ENCODE results near the gene CLEC4E.
"Not testable (repeated sequence)": the region's sequence is repeated elsewhere in the genome, so short reads cannot be mapped to it uniquely, and the experiment has no call there.

Gene CLEC4E

DNA sequence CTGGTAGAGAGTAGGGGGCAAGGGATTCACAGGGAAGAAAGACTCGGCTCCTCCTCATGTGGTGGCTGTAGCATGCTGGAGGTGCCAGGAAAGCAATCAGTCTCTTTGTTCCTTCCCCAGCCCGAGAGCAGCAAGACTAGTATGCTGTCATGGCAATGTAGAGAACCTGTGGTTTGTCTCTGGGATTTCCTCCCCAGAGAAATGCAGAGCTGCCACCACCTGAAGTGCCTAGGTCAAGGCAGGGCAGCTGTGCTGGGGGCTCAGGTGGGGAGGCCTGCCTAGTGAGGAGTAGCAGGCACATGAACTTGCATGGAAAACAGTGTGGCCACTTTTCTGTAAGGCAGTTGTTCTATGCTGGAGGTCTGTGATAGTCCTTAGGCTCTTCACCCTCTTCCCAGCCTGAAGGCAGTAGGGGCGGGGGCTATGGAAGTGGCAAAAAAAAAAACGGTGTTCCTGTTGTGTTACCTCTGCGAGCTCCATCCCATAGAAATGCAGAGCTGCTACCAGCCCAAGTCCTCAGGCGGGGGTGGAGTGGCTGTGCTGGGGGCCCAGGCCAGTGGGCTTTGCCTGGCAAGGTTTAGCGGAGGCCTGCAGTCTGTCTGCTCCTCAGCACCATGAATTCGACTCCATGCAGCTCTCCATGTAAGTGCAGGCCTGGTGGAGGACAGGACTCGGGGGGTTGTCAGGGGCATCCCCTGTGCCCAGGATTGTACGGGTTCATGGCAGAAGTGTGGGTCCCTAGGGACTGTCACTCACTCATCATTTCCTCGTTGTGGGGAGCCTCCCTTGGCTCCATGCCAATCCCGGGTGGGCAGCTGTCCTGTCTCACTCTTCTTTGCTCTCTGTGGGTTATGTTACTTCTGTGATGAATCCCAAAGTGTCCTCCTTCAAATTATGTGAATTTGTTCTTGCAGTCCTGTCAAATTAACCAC lies 31.5 kb downstream of the CLEC4E start:
- Histone ChIP-seq H3K9ac (ENCODE audit: low read length in 5 of 5) (no peak overlapping the region), H3K4me3 (ENCODE audit: low read depth in 1 of 5, low read length in 5 of 5) (no peak overlapping the region)

GRCh38 chr12:8508223-8508622 lies 32.5 kb downstream of the CLEC4E start:
- H3K27ac ChIP-seq (ENCODE audit: low read depth, low read length): no peak overlapping the region
- no peaks in the 10 kb centered on the region for H3K9me3 ChIP-seq (ENCODE audit: control insufficient read depth in 5 of 5, low read length in 5 of 5)
- H3K9ac ChIP-seq (ENCODE audit: low read length in 5 of 5): no peak overlapping the region
- H3K27me3 ChIP-seq (ENCODE audit: control insufficient read depth in 5 of 5, insufficient read depth in 4 of 5, low read length in 5 of 5): peaks cover 0 to 4% (median 0%) of the 10 kb centered on the region in 5 donors
- H3K4me3 ChIP-seq (ENCODE audit: low read depth in 1 of 5, low read length in 5 of 5): no peak overlapping the region
- no peaks in the 10 kb centered on the region for H3K4me1 ChIP-seq (ENCODE audit: control insufficient read depth in 5 of 5, insufficient read depth in 5 of 5, low read length in 5 of 5)
- no peaks in the 10 kb centered on the region for H3K36me3 ChIP-seq (ENCODE audit: control insufficient read depth in 5 of 5, insufficient read depth in 5 of 5, low read length in 5 of 5)

More for the DNA sequence above, 31.5 kb downstream of the CLEC4E start:
- peaks cover 0 to 4% (median 0%) of the 10 kb centered on the region in 5 donors for H3K27me3 ChIP-seq (ENCODE audit: control insufficient read depth in 5 of 5, insufficient read depth in 4 of 5, low read length in 5 of 5)
- no peaks in the 10 kb centered on the region for H3K9me3 ChIP-seq (ENCODE audit: control insufficient read depth in 5 of 5, low read length in 5 of 5)
- no peaks in the 10 kb centered on the region for H3K36me3 ChIP-seq (ENCODE audit: control insufficient read depth in 5 of 5, insufficient read depth in 5 of 5, low read length in 5 of 5)
- H3K27ac ChIP-seq (ENCODE audit: low read depth, low read length): no peak overlapping the region
- H3K4me1 ChIP-seq (ENCODE audit: control insufficient read depth in 5 of 5, insufficient read depth in 5 of 5, low read length in 5 of 5): no peaks in the 10 kb centered on the region

- Histone ChIP-seq H3K27ac (ENCODE audit: low read depth, low read length) (no peak overlapping the region), H3K27me3 (ENCODE audit: control insufficient read depth in 5 of 5, insufficient read depth in 4 of 5, low read length in 5 of 5) (peaks cover 0 to 4% (median 0%) of the 10 kb centered on the region in 5 donors), H3K9ac (ENCODE audit: low read length in 5 of 5) (no peak overlapping the region), H3K9me3 (ENCODE audit: control insufficient read depth in 5 of 5, low read length in 5 of 5) (no peaks in the 10 kb centered on the region), H3K36me3 (ENCODE audit: control insufficient read depth in 5 of 5, insufficient read depth in 5 of 5, low read length in 5 of 5) (no peaks in the 10 kb centered on the region), H3K4me1 (ENCODE audit: control insufficient read depth in 5 of 5, insufficient read depth in 5 of 5, low read length in 5 of 5) (no peaks in the 10 kb centered on the region), H3K4me3 (ENCODE audit: low read depth in 1 of 5, low read length in 5 of 5) (no peak overlapping the region)
Observed at GRCh38 chr12:8507596-8507995, 33.1 kb downstream of the CLEC4E start.

- H3K27me3 ChIP-seq (ENCODE audit: control insufficient read depth in 5 of 5, insufficient read depth in 4 of 5, low read length in 5 of 5): peaks cover 0 to 2% (median 0%) of the 10 kb centered on the region in 5 donors
- no peaks in the 10 kb centered on the region for H3K9me3 ChIP-seq (ENCODE audit: control insufficient read depth in 5 of 5, low read length in 5 of 5)
- no peak overlapping the region for H3K27ac ChIP-seq (ENCODE audit: low read depth, low read length)
- no peaks in the 10 kb centered on the region for H3K4me1 ChIP-seq (ENCODE audit: control insufficient read depth in 5 of 5, insufficient read depth in 5 of 5, low read length in 5 of 5)
- no peak overlapping the region for H3K9ac ChIP-seq (ENCODE audit: low read length in 5 of 5)
- H3K36me3 ChIP-seq (ENCODE audit: control insufficient read depth in 5 of 5, insufficient read depth in 5 of 5, low read length in 5 of 5): no peaks in the 10 kb centered on the region
- no peak overlapping the region for H3K4me3 ChIP-seq (ENCODE audit: low read depth in 1 of 5, low read length in 5 of 5)
Observed at GRCh38 chr12:8504351-8504750, 36.4 kb downstream of the CLEC4E start.

GRCh38 chr12:8501720-8502119 lies 39.0 kb downstream of the CLEC4E start:
- H3K27ac ChIP-seq (ENCODE audit: low read depth, low read length): no peak overlapping the region
- no peak overlapping the region for H3K4me3 ChIP-seq (ENCODE audit: low read depth in 1 of 5, low read length in 5 of 5)

GRCh38 chr12:8499616-8500015 lies 41.1 kb downstream of the CLEC4E start:
- Histone ChIP-seq H3K27me3 (ENCODE audit: control insufficient read depth in 5 of 5, insufficient read depth in 4 of 5, low read length in 5 of 5) (no peaks in the 10 kb centered on the region), H3K36me3 (ENCODE audit: control insufficient read depth in 5 of 5, insufficient read depth in 5 of 5, low read length in 5 of 5) (no peaks in the 10 kb centered on the region), H3K4me3 (ENCODE audit: low read depth in 1 of 5, low read length in 5 of 5) (no peak overlapping the region), H3K9me3 (ENCODE audit: control insufficient read depth in 5 of 5, low read length in 5 of 5) (no peaks in the 10 kb centered on the region), H3K9ac (ENCODE audit: low read length in 5 of 5) (no peak overlapping the region), H3K27ac (ENCODE audit: low read depth, low read length) (no peak overlapping the region), H3K4me1 (ENCODE audit: control insufficient read depth in 5 of 5, insufficient read depth in 5 of 5, low read length in 5 of 5) (no peaks in the 10 kb centered on the region)

More at GRCh38 chr12:8501720-8502119, 39.0 kb downstream of the CLEC4E start:
- H3K27me3 ChIP-seq (ENCODE audit: control insufficient read depth in 5 of 5, insufficient read depth in 4 of 5, low read length in 5 of 5): no peaks in the 10 kb centered on the region
- no peaks in the 10 kb centered on the region for H3K4me1 ChIP-seq (ENCODE audit: control insufficient read depth in 5 of 5, insufficient read depth in 5 of 5, low read length in 5 of 5)
- H3K9me3 ChIP-seq (ENCODE audit: control insufficient read depth in 5 of 5, low read length in 5 of 5): no peaks in the 10 kb centered on the region
- H3K9ac ChIP-seq (ENCODE audit: low read length in 5 of 5): no peak overlapping the region
- no peaks in the 10 kb centered on the region for H3K36me3 ChIP-seq (ENCODE audit: control insufficient read depth in 5 of 5, insufficient read depth in 5 of 5, low read length in 5 of 5)

DNA sequence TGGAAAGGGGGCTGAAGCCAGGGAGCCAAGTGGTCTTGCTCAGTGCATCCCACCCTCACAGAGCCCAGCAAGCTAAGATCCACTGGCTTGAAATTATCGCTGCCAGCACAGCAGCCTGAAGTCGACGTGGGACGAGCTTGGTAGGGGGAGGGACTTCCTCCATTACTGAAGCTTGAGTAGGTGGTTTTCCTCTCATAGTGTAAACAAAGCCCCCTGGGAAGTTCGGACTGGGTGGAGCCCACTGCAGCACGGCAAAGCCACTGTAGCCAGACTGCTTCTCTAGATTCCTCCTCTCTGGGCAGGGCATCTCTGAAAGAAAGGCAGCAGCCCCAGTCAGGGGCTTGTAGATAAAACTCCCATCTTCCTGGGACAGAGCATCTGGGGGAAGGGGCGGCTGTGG lies 44.6 kb downstream of the CLEC4E start:
- not testable (repeated sequence) for H3K9ac ChIP-seq (ENCODE audit: low read length in 5 of 5); H3K27me3 ChIP-seq (ENCODE audit: control insufficient read depth in 5 of 5, insufficient read depth in 4 of 5, low read length in 5 of 5); H3K9me3 ChIP-seq (ENCODE audit: control insufficient read depth in 5 of 5, low read length in 5 of 5); H3K27ac ChIP-seq (ENCODE audit: low read depth, low read length); H3K36me3 ChIP-seq (ENCODE audit: control insufficient read depth in 5 of 5, insufficient read depth in 5 of 5, low read length in 5 of 5); H3K4me1 ChIP-seq (ENCODE audit: control insufficient read depth in 5 of 5, insufficient read depth in 5 of 5, low read length in 5 of 5); H3K4me3 ChIP-seq (ENCODE audit: low read depth in 1 of 5, low read length in 5 of 5)

GRCh38 chr12:8495671-8496070 lies 45.0 kb downstream of the CLEC4E start:
- not testable (repeated sequence) for H3K4me1 ChIP-seq (ENCODE audit: control insufficient read depth in 5 of 5, insufficient read depth in 5 of 5, low read length in 5 of 5); H3K4me3 ChIP-seq (ENCODE audit: low read depth in 1 of 5, low read length in 5 of 5); H3K9me3 ChIP-seq (ENCODE audit: control insufficient read depth in 5 of 5, low read length in 5 of 5); H3K27ac ChIP-seq (ENCODE audit: low read depth, low read length); H3K9ac ChIP-seq (ENCODE audit: low read length in 5 of 5); H3K36me3 ChIP-seq (ENCODE audit: control insufficient read depth in 5 of 5, insufficient read depth in 5 of 5, low read length in 5 of 5); H3K27me3 ChIP-seq (ENCODE audit: control insufficient read depth in 5 of 5, insufficient read depth in 4 of 5, low read length in 5 of 5)

- Histone ChIP-seq H3K9me3 (ENCODE audit: control insufficient read depth in 5 of 5, low read length in 5 of 5) (peaks cover 0 to 3% (median 0%) of the 10 kb centered on the region in 5 donors), H3K9ac (ENCODE audit: low read length in 5 of 5) (no peak overlapping the region), H3K4me3 (ENCODE audit: low read depth in 1 of 5, low read length in 5 of 5) (no peak overlapping the region), H3K4me1 (ENCODE audit: control insufficient read depth in 5 of 5, insufficient read depth in 5 of 5, low read length in 5 of 5) (peaks cover 0 to 5% (median 0%) of the 10 kb centered on the region in 5 donors), H3K27me3 (ENCODE audit: control insufficient read depth in 5 of 5, insufficient read depth in 4 of 5, low read length in 5 of 5) (no peaks in the 10 kb centered on the region), H3K27ac (ENCODE audit: low read depth, low read length) (no peak overlapping the region), H3K36me3 (ENCODE audit: control insufficient read depth in 5 of 5, insufficient read depth in 5 of 5, low read length in 5 of 5) (no peaks in the 10 kb centered on the region)
Observed at GRCh38 chr12:8493084-8493483, 47.6 kb downstream of the CLEC4E start.

GRCh38 chr12:8491646-8492530 lies 48.8 kb downstream of the CLEC4E start:
- no peaks in the 10 kb centered on the region for H3K27me3 ChIP-seq (ENCODE audit: control insufficient read depth in 5 of 5, insufficient read depth in 4 of 5, low read length in 5 of 5)

More at GRCh38 chr12:8491646-8492530, 48.8 kb downstream of the CLEC4E start:
- Histone ChIP-seq H3K9ac (ENCODE audit: low read length in 5 of 5) (no peak overlapping the region), H3K27ac (ENCODE audit: low read depth, low read length) (no peak overlapping the region), H3K9me3 (ENCODE audit: control insufficient read depth in 5 of 5, low read length in 5 of 5) (peaks cover 0 to 5% (median 0%) of the 10 kb centered on the region in 5 donors), H3K4me1 (ENCODE audit: control insufficient read depth in 5 of 5, insufficient read depth in 5 of 5, low read length in 5 of 5) (peaks cover 0 to 5% (median 0%) of the 10 kb centered on the region in 5 donors), H3K4me3 (ENCODE audit: low read depth in 1 of 5, low read length in 5 of 5) (no peak overlapping the region), H3K36me3 (ENCODE audit: control insufficient read depth in 5 of 5, insufficient read depth in 5 of 5, low read length in 5 of 5) (no peaks in the 10 kb centered on the region)

All from subcutaneous abdominal adipose tissue (tissue), 5 donors.